ENCODE data around the gene ITGA7. TPM values are rescaled to one million over a fixed set of nuclear protein-coding genes. Genes with fewer than 3 reads are reported as not detected.

Gene ITGA7
- total and polyA plus RNA-seq, 8 donors: 10.3 to 62.4 (median 20.7) TPM

DNA sequence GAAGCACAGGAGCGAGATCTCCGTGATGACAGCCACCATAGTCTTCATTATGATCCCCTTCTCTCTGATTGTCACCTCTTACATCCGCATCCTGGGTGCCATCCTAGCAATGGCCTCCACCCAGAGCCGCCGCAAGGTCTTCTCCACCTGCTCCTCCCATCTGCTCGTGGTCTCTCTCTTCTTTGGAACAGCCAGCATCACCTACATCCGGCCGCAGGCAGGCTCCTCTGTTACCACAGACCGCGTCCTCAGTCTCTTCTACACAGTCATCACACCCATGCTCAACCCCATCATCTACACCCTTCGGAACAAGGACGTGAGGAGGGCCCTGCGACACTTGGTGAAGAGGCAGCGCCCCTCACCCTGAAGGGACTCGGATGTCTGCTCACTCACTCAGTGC lies 70.2 kb downstream of the ITGA7 start:
- Histone ChIP-seq H3K27me3 (no peaks in the 10 kb centered on the region), H3K27ac (no peak overlapping the region), H3K9me3 (no peaks in the 10 kb centered on the region), H3K4me1 (peaks cover 0 to 34% of the 10 kb centered on the region in 2 donors), H3K4me3 (no peak overlapping the region), H3K36me3 (no peaks in the 10 kb centered on the region)
- intact Hi-C loops (cut with DNase I): no loop called here
- TF ChIP-seq, protein P1, sequence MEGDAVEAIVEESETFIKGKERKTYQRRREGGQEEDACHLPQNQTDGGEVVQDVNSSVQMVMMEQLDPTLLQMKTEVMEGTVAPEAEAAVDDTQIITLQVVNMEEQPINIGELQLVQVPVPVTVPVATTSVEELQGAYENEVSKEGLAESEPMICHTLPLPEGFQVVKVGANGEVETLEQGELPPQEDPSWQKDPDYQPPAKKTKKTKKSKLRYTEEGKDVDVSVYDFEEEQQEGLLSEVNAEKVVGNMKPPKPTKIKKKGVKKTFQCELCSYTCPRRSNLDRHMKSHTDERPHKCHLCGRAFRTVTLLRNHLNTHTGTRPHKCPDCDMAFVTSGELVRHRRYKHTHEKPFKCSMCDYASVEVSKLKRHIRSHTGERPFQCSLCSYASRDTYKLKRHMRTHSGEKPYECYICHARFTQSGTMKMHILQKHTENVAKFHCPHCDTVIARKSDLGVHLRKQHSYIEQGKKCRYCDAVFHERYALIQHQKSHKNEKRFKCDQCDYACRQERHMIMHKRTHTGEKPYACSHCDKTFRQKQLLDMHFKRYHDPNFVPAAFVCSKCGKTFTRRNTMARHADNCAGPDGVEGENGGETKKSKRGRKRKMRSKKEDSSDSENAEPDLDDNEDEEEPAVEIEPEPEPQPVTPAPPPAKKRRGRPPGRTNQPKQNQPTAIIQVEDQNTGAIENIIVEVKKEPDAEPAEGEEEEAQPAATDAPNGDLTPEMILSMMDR (IDR thresholded peaks at IDR 0.05): no peak
- DNase-seq (peak in 1 of 4 donors; percentile 53), ATAC-seq (no peak)

DNA sequence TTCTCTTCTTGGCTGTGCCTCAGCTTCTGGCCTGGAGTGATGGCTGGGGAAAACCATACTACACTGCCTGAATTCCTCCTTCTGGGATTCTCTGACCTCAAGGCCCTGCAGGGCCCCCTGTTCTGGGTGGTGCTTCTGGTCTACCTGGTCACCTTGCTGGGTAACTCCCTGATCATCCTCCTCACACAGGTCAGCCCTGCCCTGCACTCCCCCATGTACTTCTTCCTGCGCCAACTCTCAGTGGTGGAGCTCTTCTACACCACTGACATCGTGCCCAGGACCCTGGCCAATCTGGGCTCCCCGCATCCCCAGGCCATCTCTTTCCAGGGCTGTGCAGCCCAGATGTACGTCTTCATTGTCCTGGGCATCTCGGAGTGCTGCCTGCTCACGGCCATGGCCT lies 70.9 kb downstream of the ITGA7 start, which contains the start of gene OR10P1:
OR10P1 (plus strand) TSS at position 40 of the 400 bp plus-strand sequence; CDS start at position 40, 0 bp downstream.
- no peaks in the 10 kb centered on the region for H3K27me3 ChIP-seq
- no peaks in the 10 kb centered on the region for H3K36me3 ChIP-seq
- peak in 1 of 4 donors; percentile 46 for DNase-seq
- H3K4me3 ChIP-seq: no peak within 1 kb of the TSS
- peak within 1 kb of the TSS in 1 of 2 donors; percentile 67 for H3K27ac ChIP-seq
- no peak for ATAC-seq
- intact Hi-C loops (cut with DNase I): no loop called here
- peaks cover 0 to 33% of the 10 kb centered on the region in 2 donors for H3K4me1 ChIP-seq
- H3K9me3 ChIP-seq: no peaks in the 10 kb centered on the region
- TF ChIP-seq, protein P1 (IDR thresholded peaks at IDR 0.05): no peak

DNA sequence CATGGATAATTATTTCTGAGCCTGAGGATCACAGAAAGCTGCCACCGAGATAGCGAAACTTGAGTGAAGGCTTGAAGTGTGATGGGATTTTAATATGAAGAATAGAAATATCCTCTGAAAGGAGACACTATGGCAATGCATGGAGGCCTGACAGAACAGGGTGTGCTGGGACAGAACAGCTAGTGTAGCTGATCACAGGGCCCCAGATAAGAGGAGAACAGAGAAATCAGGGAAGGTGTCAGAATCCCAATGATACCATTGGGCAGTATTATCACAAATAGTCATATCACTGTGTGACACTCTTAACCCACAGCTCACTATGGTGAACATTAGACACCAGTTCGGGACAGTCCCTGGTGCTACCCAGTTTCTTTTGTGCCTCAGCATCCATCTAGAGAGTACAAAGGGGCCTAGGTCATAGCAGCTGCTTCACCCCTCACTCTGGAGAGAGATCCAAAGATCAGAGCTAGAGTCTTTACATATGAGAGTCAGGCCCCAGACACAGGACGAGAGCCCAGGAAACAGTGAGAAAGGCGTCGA lies 71.5 kb downstream of the ITGA7 start:
- Histone ChIP-seq H3K27me3 (no peaks in the 10 kb centered on the region), H3K4me1 (peaks cover 0 to 27% of the 10 kb centered on the region in 2 donors), H3K9me3 (no peaks in the 10 kb centered on the region), H3K27ac (peak overlapping the region in 1 of 2 donors; percentile 67), H3K36me3 (no peaks in the 10 kb centered on the region), H3K4me3 (no peak overlapping the region)
- no peak for ATAC-seq
- DNase-seq: no peak
- intact Hi-C loops (cut with DNase I): no loop called here
- TF ChIP-seq, protein P1 (IDR thresholded peaks at IDR 0.05): no peak

Other genes starting within 250 kb of the ITGA7 start
- gene OR6C70, start 237.8 kb downstream of the ITGA7 start, total RNA-seq: not detected
- gene OR6C70, start 237.8 kb downstream of the ITGA7 start, polyA plus RNA-seq (ENCODE audit: insufficient read length in 6 of 6): not detected
- not detected for gene OR6C68, start 215.5 kb downstream of the ITGA7 start, total RNA-seq
- not detected for gene OR6C68, start 215.5 kb downstream of the ITGA7 start, polyA plus RNA-seq (ENCODE audit: insufficient read length in 6 of 6)
- gene OR6C4, start 158.3 kb downstream of the ITGA7 start, total RNA-seq: not detected
- gene OR6C4, start 158.3 kb downstream of the ITGA7 start, polyA plus RNA-seq (ENCODE audit: insufficient read length in 6 of 6): under 1 TPM in 1 of 6 donors, not detected in 5; 0.04 TPM
- gene OR2AP1, start 135.4 kb downstream of the ITGA7 start, total RNA-seq: not detected
- gene OR2AP1, start 135.4 kb downstream of the ITGA7 start, polyA plus RNA-seq (ENCODE audit: insufficient read length in 6 of 6): not detected
- gene OR10P1, start 71.0 kb downstream of the ITGA7 start, total RNA-seq: not detected
- gene OR10P1, start 71.0 kb downstream of the ITGA7 start, polyA plus RNA-seq (ENCODE audit: insufficient read length in 6 of 6): not detected
- 100 to 1,000 TPM; 114 to 123 TPM for gene BLOC1S1, start 8.1 kb upstream of the ITGA7 start, total RNA-seq
- gene BLOC1S1, start 8.1 kb upstream of the ITGA7 start, polyA plus RNA-seq (ENCODE audit: insufficient read length in 6 of 6): 10 to 100 TPM; 69.4 to 82.0 (median 72.3) TPM
- gene RDH5, start 12.5 kb upstream of the ITGA7 start, total RNA-seq: 1 to 10 TPM; 4.3 to 5.8 TPM
- gene RDH5, start 12.5 kb upstream of the ITGA7 start, polyA plus RNA-seq (ENCODE audit: insufficient read length in 6 of 6): 10 to 100 TPM in 4 of 6 donors, 1 to 10 TPM in 2; 9.1 to 11.6 (median 10.9) TPM
- gene CD63, start 21.1 kb upstream of the ITGA7 start, total RNA-seq: 1,000 to 10,000 TPM; 1,639 to 1,766 TPM
- 100 to 1,000 TPM; 585 to 710 (median 652) TPM for gene CD63, start 21.1 kb upstream of the ITGA7 start, polyA plus RNA-seq (ENCODE audit: insufficient read length in 6 of 6)
- gene GDF11, start 35.2 kb upstream of the ITGA7 start, total RNA-seq: 10 to 100 TPM in 1 of 2 donors, 1 to 10 TPM in 1; 7.6 to 10.0 TPM
- 10 to 100 TPM; 14.2 to 20.2 (median 17.0) TPM for gene GDF11, start 35.2 kb upstream of the ITGA7 start, polyA plus RNA-seq (ENCODE audit: insufficient read length in 6 of 6)
- gene SARNP, start 109.8 kb upstream of the ITGA7 start, total RNA-seq: 10 to 100 TPM; 49.4 to 50.0 TPM
- gene SARNP, start 109.8 kb upstream of the ITGA7 start, polyA plus RNA-seq (ENCODE audit: insufficient read length in 6 of 6): 100 to 1,000 TPM in 4 of 6 donors, 10 to 100 TPM in 2; 93.6 to 128 (median 110) TPM
- 10 to 100 TPM; 65.6 to 80.8 TPM for gene ORMDL2, start 110.1 kb upstream of the ITGA7 start, total RNA-seq
- 10 to 100 TPM; 21.1 to 28.0 (median 23.1) TPM for gene ORMDL2, start 110.1 kb upstream of the ITGA7 start, polyA plus RNA-seq (ENCODE audit: insufficient read length in 6 of 6)
- gene DNAJC14, start 121.7 kb upstream of the ITGA7 start, total RNA-seq: 10 to 100 TPM; 31.5 to 33.3 TPM
- gene DNAJC14, start 121.7 kb upstream of the ITGA7 start, polyA plus RNA-seq (ENCODE audit: insufficient read length in 6 of 6): 10 to 100 TPM; 30.0 to 40.0 (median 34.3) TPM
- gene MMP19, start 135.0 kb upstream of the ITGA7 start, total RNA-seq: 10 to 100 TPM; 49.3 to 78.4 TPM
- gene MMP19, start 135.0 kb upstream of the ITGA7 start, polyA plus RNA-seq (ENCODE audit: insufficient read length in 6 of 6): 10 to 100 TPM in 5 of 6 donors, 1 to 10 TPM in 1; 9.9 to 13.0 (median 11.8) TPM
- gene PYM1, start 220.0 kb upstream of the ITGA7 start, total RNA-seq: 10 to 100 TPM; 27.3 to 31.0 TPM
- 10 to 100 TPM; 31.1 to 36.4 (median 34.1) TPM for gene PYM1, start 220.0 kb upstream of the ITGA7 start, polyA plus RNA-seq (ENCODE audit: insufficient read length in 6 of 6)
- 10 to 100 TPM; 30.6 to 36.7 TPM for gene DGKA, start 223.3 kb upstream of the ITGA7 start, total RNA-seq
- 10 to 100 TPM; 34.6 to 47.6 (median 39.1) TPM for gene DGKA, start 223.3 kb upstream of the ITGA7 start, polyA plus RNA-seq (ENCODE audit: insufficient read length in 6 of 6)